ENCODE data around the gene MAP3K6.

The MAP3K6 gene

GRCh38 chr1:27366113-27366410 lies 699 bp downstream of the MAP3K6 start:
- Histone ChIP-seq H3K9me3 (ENCODE audit: severe bottlenecking) (no peaks in the 10 kb centered on the region), H3K27me3 (ENCODE audit: insufficient read depth, low read depth, severe bottlenecking) (no peaks in the 10 kb centered on the region), H3K4me3 (ENCODE audit: low read depth, low read length) (peak overlapping the region; percentile 62), H3K27ac (peak overlapping the region; percentile 88), H3K36me3 (0 out of 2 replicates have a peak, but pooled peaks cover 3% of the 10 kb centered on the region)
- DNase-seq: peak; percentile 93
- no peak for TF ChIP-seq CTCF (IDR thresholded peaks at IDR 0.05; ENCODE audit: low read depth, low read length)

GRCh38 chr1:27365372-27366112 lies 1.2 kb downstream of the MAP3K6 start:
- no peak for TF ChIP-seq CTCF (IDR thresholded peaks at IDR 0.05; ENCODE audit: low read depth, low read length)
- peak overlapping the region; percentile 88 for H3K27ac ChIP-seq
- no peaks in the 10 kb centered on the region for H3K27me3 ChIP-seq (ENCODE audit: insufficient read depth, low read depth, severe bottlenecking)
- 0 out of 2 replicates have a peak, but pooled peaks cover 3% of the 10 kb centered on the region for H3K36me3 ChIP-seq
- H3K4me3 ChIP-seq (ENCODE audit: low read depth, low read length): peak overlapping the region; percentile 62
- DNase-seq: peak; percentile 87
- H3K9me3 ChIP-seq (ENCODE audit: severe bottlenecking): no peaks in the 10 kb centered on the region

GRCh38 chr1:27364696-27365371 lies 1.9 kb downstream of the MAP3K6 start:
- H3K36me3 ChIP-seq: 0 out of 2 replicates have a peak, but pooled peaks cover 3% of the 10 kb centered on the region
- no peak for TF ChIP-seq CTCF (IDR thresholded peaks at IDR 0.05; ENCODE audit: low read depth, low read length)
- 0 out of 2 replicates have a peak overlapping the region, but pooled peaks have one; percentile 4 for H3K4me3 ChIP-seq (ENCODE audit: low read depth, low read length)
- no peak for DNase-seq
- H3K27ac ChIP-seq: no peak overlapping the region
- H3K9me3 ChIP-seq (ENCODE audit: severe bottlenecking): no peaks in the 10 kb centered on the region
- no peaks in the 10 kb centered on the region for H3K27me3 ChIP-seq (ENCODE audit: insufficient read depth, low read depth, severe bottlenecking)

GRCh38 chr1:27363766-27364695 lies 2.7 kb downstream of the MAP3K6 start:
- Histone ChIP-seq H3K9me3 (ENCODE audit: severe bottlenecking) (no peaks in the 10 kb centered on the region), H3K36me3 (0 out of 2 replicates have a peak, but pooled peaks cover 3% of the 10 kb centered on the region), H3K4me3 (ENCODE audit: low read depth, low read length) (no peak overlapping the region), H3K27ac (no peak overlapping the region), H3K27me3 (ENCODE audit: insufficient read depth, low read depth, severe bottlenecking) (no peaks in the 10 kb centered on the region)
- no peak for TF ChIP-seq CTCF (IDR thresholded peaks at IDR 0.05; ENCODE audit: low read depth, low read length)
- no peak for DNase-seq

- no peaks in the 10 kb centered on the region for H3K9me3 ChIP-seq (ENCODE audit: severe bottlenecking)
- DNase-seq: no peak
- H3K36me3 ChIP-seq: 0 out of 2 replicates have a peak, but pooled peaks cover 3% of the 10 kb centered on the region
- no peak overlapping the region for H3K4me3 ChIP-seq (ENCODE audit: low read depth, low read length)
- H3K27ac ChIP-seq: no peak overlapping the region
- TF ChIP-seq CTCF (IDR thresholded peaks at IDR 0.05; ENCODE audit: low read depth, low read length): no peak
- H3K27me3 ChIP-seq (ENCODE audit: insufficient read depth, low read depth, severe bottlenecking): no peaks in the 10 kb centered on the region
Measured at GRCh38 chr1:27361553-27361952, 5.2 kb downstream of the MAP3K6 start.
